Tibial nerve (tissue), 3 donors: ENCODE results near the gene UBR4.

Experiments
- POLR2A ChIP-seq, 2 donors: fragments of 450-650 bp; IDR thresholded peaks; one replicate each; pipeline ENCODE4 v1.6.1; 2017; ENCODE audit warnings: antibody characterized with exemption in 2 of 2, mild to moderate bottlenecking in 2 of 2, moderate library complexity in 2 of 2
- TF ChIP-seq, protein P1 (sequence below), 5 experiments: fragments of 200-600 bp in 3 of 5; fragments of 450-650 bp in 2 of 5; sonication (generic) in 3 of 5; IDR thresholded peaks; one replicate each; pipeline ENCODE4 v1.5.1; 2016 to 2019; ENCODE audit warnings: antibody characterized with exemption in 5 of 5, mild to moderate bottlenecking in 3 of 5, moderate library complexity in 2 of 5

- TF ChIP-seq, protein P1, sequence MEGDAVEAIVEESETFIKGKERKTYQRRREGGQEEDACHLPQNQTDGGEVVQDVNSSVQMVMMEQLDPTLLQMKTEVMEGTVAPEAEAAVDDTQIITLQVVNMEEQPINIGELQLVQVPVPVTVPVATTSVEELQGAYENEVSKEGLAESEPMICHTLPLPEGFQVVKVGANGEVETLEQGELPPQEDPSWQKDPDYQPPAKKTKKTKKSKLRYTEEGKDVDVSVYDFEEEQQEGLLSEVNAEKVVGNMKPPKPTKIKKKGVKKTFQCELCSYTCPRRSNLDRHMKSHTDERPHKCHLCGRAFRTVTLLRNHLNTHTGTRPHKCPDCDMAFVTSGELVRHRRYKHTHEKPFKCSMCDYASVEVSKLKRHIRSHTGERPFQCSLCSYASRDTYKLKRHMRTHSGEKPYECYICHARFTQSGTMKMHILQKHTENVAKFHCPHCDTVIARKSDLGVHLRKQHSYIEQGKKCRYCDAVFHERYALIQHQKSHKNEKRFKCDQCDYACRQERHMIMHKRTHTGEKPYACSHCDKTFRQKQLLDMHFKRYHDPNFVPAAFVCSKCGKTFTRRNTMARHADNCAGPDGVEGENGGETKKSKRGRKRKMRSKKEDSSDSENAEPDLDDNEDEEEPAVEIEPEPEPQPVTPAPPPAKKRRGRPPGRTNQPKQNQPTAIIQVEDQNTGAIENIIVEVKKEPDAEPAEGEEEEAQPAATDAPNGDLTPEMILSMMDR (IDR thresholded peaks at IDR 0.05): no peak
- TF ChIP-seq POLR2A (IDR thresholded peaks at IDR 0.05): no peak
Observed at GRCh38 chr1:19070197-19070651, 139.8 kb downstream of the UBR4 start.
